H9 (cell line): ENCODE measurements around the gene PTPRF. TPM values are rescaled to one million over a fixed set of nuclear protein-coding genes. Genes with fewer than 3 reads are reported as not detected.

ENCODE experiments used
- DNase-seq: peaks from one replicate; pipeline ENCODE4 v3.0.0-alpha.2; 2017
- H2AFZ ChIP-seq: one replicate; pipeline ENCODE4 v1.6.1; 2013; ENCODE audit warnings: mild to moderate bottlenecking, low read length, control low read depth, moderate library complexity
- H2AK5ac ChIP-seq: 2 replicates; pipeline ENCODE4 v1.6.1; 2013; ENCODE audit warnings: low read length, control low read depth, mixed read lengths; ENCODE audit not compliant: insufficient read length
- H2BK120ac ChIP-seq: one replicate; pipeline ENCODE4 v1.6.1; 2013; ENCODE audit warnings: low read depth, mild to moderate bottlenecking, low read length, control low read depth, inconsistent platforms; ENCODE audit not compliant: poor library complexity, severe bottlenecking
- H2BK12ac ChIP-seq: 2 replicates; pipeline ENCODE4 v1.6.1; 2013; ENCODE audit warnings: low read length, control low read depth, mixed read lengths, low read depth; ENCODE audit not compliant: insufficient read length
- H2BK15ac ChIP-seq: 2 replicates; pipeline ENCODE4 v1.6.1; 2013; ENCODE audit warnings: low read depth, low read length, control low read depth
- H2BK20ac ChIP-seq: one replicate; pipeline ENCODE4 v1.6.1; 2013; ENCODE audit warnings: low read depth, mild to moderate bottlenecking, low read length, control low read depth, inconsistent platforms; ENCODE audit not compliant: poor library complexity, severe bottlenecking
- H2BK5ac ChIP-seq: 2 replicates; pipeline ENCODE4 v1.6.1; 2013; ENCODE audit warnings: low read length, control low read depth, mixed read lengths; ENCODE audit not compliant: insufficient read length
- H3K14ac ChIP-seq: 2 replicates; pipeline ENCODE4 v1.6.1; 2013; ENCODE audit warnings: low read length, control low read depth; ENCODE audit not compliant: insufficient read depth
- H3K18ac ChIP-seq: 2 replicates; pipeline ENCODE4 v1.6.1; 2013; ENCODE audit warnings: low read depth, mild to moderate bottlenecking, mixed read lengths, low read length, control low read depth; ENCODE audit not compliant: insufficient read length
- H3K23ac ChIP-seq: 2 replicates; pipeline ENCODE4 v1.6.1; 2013; ENCODE audit warnings: low read length, control low read depth, mixed read lengths, low read depth; ENCODE audit not compliant: insufficient read length
- H3K23me2 ChIP-seq: 2 replicates; pipeline ENCODE4 v1.6.1; 2013; ENCODE audit warnings: low read depth, mild to moderate bottlenecking, mixed read lengths, low read length, control low read depth; ENCODE audit not compliant: insufficient read length, poor library complexity, severe bottlenecking
- H3K27ac ChIP-seq: 2 replicates; pipeline ENCODE4 v1.5.1; 2013; ENCODE audit warnings: low read length, control low read depth, mixed read lengths, low read depth; ENCODE audit not compliant: insufficient read length
- H3K27me3 ChIP-seq: 2 replicates; pipeline ENCODE4 v1.6.1; 2013; ENCODE audit warnings: low read length, control low read depth, inconsistent platforms; ENCODE audit not compliant: insufficient read depth
- H3K4ac ChIP-seq: 2 replicates; pipeline ENCODE4 v1.6.1; 2013; ENCODE audit warnings: low read depth, mild to moderate bottlenecking, control low read depth, inconsistent platforms, low read length, moderate library complexity
- H3K4me1 ChIP-seq: 2 replicates; pipeline ENCODE4 v1.6.1; 2013; ENCODE audit warnings: low read length, control low read depth, inconsistent platforms; ENCODE audit not compliant: insufficient read depth
- H3K4me2 ChIP-seq: 2 replicates; pipeline ENCODE4 v1.6.1; 2013; ENCODE audit warnings: low read length, control low read depth, mixed read lengths; ENCODE audit not compliant: insufficient read length, insufficient read depth
- H3K56ac ChIP-seq: 2 replicates; pipeline ENCODE4 v1.6.1; 2013; ENCODE audit warnings: low read depth, mild to moderate bottlenecking, mixed read lengths, low read length, control low read depth; ENCODE audit not compliant: insufficient read length
- H3K79me1 ChIP-seq: 2 replicates; pipeline ENCODE4 v1.6.1; 2013; ENCODE audit warnings: low read depth, mild to moderate bottlenecking, moderate library complexity, low read length, control low read depth, inconsistent platforms; ENCODE audit not compliant: insufficient read depth, poor library complexity, severe bottlenecking
- H3K79me2 ChIP-seq: 2 replicates; pipeline ENCODE4 v1.6.1; 2013; ENCODE audit warnings: low read length, control low read depth, inconsistent platforms; ENCODE audit not compliant: insufficient read depth
- H3K9ac ChIP-seq: 2 replicates; pipeline ENCODE4 v1.6.1; 2013; ENCODE audit warnings: low read length, control low read depth, mixed read lengths; ENCODE audit not compliant: insufficient read length; ENCODE audit errors: extremely low read depth
- H3K9me3 ChIP-seq: one replicate; pipeline ENCODE4 v1.6.1; 2013; ENCODE audit warnings: low read depth, low read length, inconsistent platforms; ENCODE audit not compliant: control insufficient read depth
- H3T11ph ChIP-seq: one replicate; pipeline ENCODE4 v1.6.1; 2013; ENCODE audit warnings: mild to moderate bottlenecking, low read length, control low read depth, inconsistent platforms
- H4K20me1 ChIP-seq: one replicate; pipeline ENCODE4 v1.6.1; 2013; ENCODE audit not compliant: control insufficient read depth, insufficient read length, insufficient read depth
- H4K5ac ChIP-seq: 2 replicates; pipeline ENCODE4 v1.6.1; 2013; ENCODE audit warnings: low read depth, mild to moderate bottlenecking, mixed read lengths, low read length, control low read depth; ENCODE audit not compliant: insufficient read length
- H4K8ac ChIP-seq: replicated peaks from 2 replicates; pipeline ENCODE4 v1.6.1; 2013; ENCODE audit warnings: low read length, control low read depth, mixed read lengths, low read depth; ENCODE audit not compliant: insufficient read length
- H4K91ac ChIP-seq: 2 replicates; pipeline ENCODE4 v1.6.1; 2013; ENCODE audit warnings: low read depth, mild to moderate bottlenecking, moderate library complexity, mixed read lengths, low read length, control low read depth; ENCODE audit not compliant: insufficient read length
- H3K27ac Mint-ChIP-seq, 3 experiments: 2 replicates in 2 of 3; 3 replicates in 1 of 3; pipeline ENCODE4 v1.8.0; 2020 to 2021; ENCODE audit warnings: mixed read lengths in 3 of 3, mild to moderate bottlenecking in 1 of 3, moderate library complexity in 1 of 3
- H3K27me3 Mint-ChIP-seq: 2 replicates; pipeline ENCODE4 v1.8.0; 2021; ENCODE audit warnings: low read depth, mild to moderate bottlenecking, moderate library complexity, mixed read lengths
- H3K36me3 Mint-ChIP-seq, 3 experiments: 2 replicates in 2 of 3; 3 replicates in 1 of 3; pipeline ENCODE4 v1.8.0; 2020 to 2021; ENCODE audit warnings: low read depth in 3 of 3, mixed read lengths in 3 of 3; ENCODE audit not compliant: insufficient read depth in 1 of 3
- H3K4me1 Mint-ChIP-seq, 2 experiments: 2 replicates each; pipeline ENCODE4 v1.8.0; 2020; ENCODE audit warnings: mixed read lengths in 2 of 2
- H3K4me3 Mint-ChIP-seq, 2 experiments: 2 replicates in 1 of 2; 3 replicates in 1 of 2; pipeline ENCODE4 v1.8.0; 2020 to 2021; ENCODE audit warnings: mild to moderate bottlenecking in 2 of 2, mixed read lengths in 2 of 2, moderate library complexity in 1 of 2
- H3K9me3 Mint-ChIP-seq, 2 experiments: 2 replicates in 1 of 2; 3 replicates in 1 of 2; pipeline ENCODE4 v1.8.0; 2020; ENCODE audit warnings: mild to moderate bottlenecking in 2 of 2, mixed read lengths in 2 of 2, moderate library complexity in 1 of 2
- CTCF ChIP-seq: fragments of 200-600 bp; sonication (generic); conservative IDR thresholded peaks from 3 replicates; pipeline ENCODE4 v1.8.0; 2021; ENCODE audit warnings: antibody characterized with exemption, mild to moderate bottlenecking
- WGBS: extraction: QIAGEN DNeasy Blood & Tissue Kit; methylation state at CpG from one replicate; pipeline ENCODE4 v1.1.7; 2013; ENCODE audit warnings: missing lambda C conversion rate, low lambda C conversion rate, mixed read lengths; ENCODE audit not compliant: insufficient read length; ENCODE audit errors: extremely low coverage; 5-methylcytosine and 5-hydroxymethylcytosine counted together
- total RNA-seq: library from RNA; stranded (reverse); gene quantifications from 2 replicates; pipeline ENCODE4 v1.2.1, GENCODE V29; 2021

PTPRF gene
- total RNA-seq, 1 experiment from 2014 or later = 193 TPM

- Histone ChIP-seq H3K27me3 (no peaks in the 10 kb centered on the region), H3K9me3 (no peaks in the 10 kb centered on the region), H2BK20ac (no peak overlapping the region), H3K4ac (no peak overlapping the region), H3K27ac (no peak overlapping the region), H2BK12ac (no peak overlapping the region), H3K23ac (no peak overlapping the region), H3K56ac (no peak overlapping the region), H3K4me2 (no peak overlapping the region), H2AFZ (no peak overlapping the region), H3K18ac (no peak overlapping the region), H4K20me1 (no peaks in the 10 kb centered on the region), H2BK15ac (no peak overlapping the region), H3K9ac (no peak overlapping the region), H3K14ac (no peak overlapping the region), H3K79me1 (no peaks in the 10 kb centered on the region), H3K79me2 (no peaks in the 10 kb centered on the region), H2BK5ac (no peak overlapping the region), H3K4me1 (no peaks in the 10 kb centered on the region; the same call in 1 of the 2 replicates), H4K8ac (no peak overlapping the region), H2BK120ac (no peak overlapping the region), H3K23me2 (no peaks in the 10 kb centered on the region), H4K5ac (no peak overlapping the region), H2AK5ac (no peak overlapping the region), H4K91ac (no peak overlapping the region), H3T11ph (no peak overlapping the region)
- Mint-ChIP-seq H3K36me3 (no peaks in the 10 kb centered on the region; a peak in 2 of 7 replicates), H3K27me3 (peaks cover 5% of the 10 kb centered on the region), H3K4me3 (no peak overlapping the region), H3K27ac (no peak overlapping the region; a peak in 1 of 7 replicates), H3K4me1 (peaks cover 14 to 15% of the 10 kb centered on the region in 2 experiments), H3K9me3 (peaks cover 0 to 3% of the 10 kb centered on the region in 2 experiments; a peak in 2 of 5 replicates)
- no peak for TF ChIP-seq CTCF
- WGBS = no CpG with 5 or more reads among the region's 4 CpGs
- no peak for DNase-seq
Observed at GRCh38 chr1:43509007-43509739, 21.5 kb upstream of the PTPRF start.
